Uterus (tissue), 2 donors: Measurements from ENCODE around the gene CREB3L1.

Experiments used
- CTCF ChIP-seq, 4 experiments: fragments of 200-600 bp in 2 of 4; fragments of 450-650 bp in 2 of 4; sonication (generic) in 2 of 4; IDR thresholded peaks; one replicate each; pipeline ENCODE4 v1.5.1; 2016 to 2019; ENCODE audit warnings: antibody characterized with exemption in 4 of 4, mild to moderate bottlenecking in 2 of 4, moderate library complexity in 1 of 4
- POLR2A ChIP-seq, 2 donors: fragments of 450-650 bp; IDR thresholded peaks; one replicate each; pipeline ENCODE4 v1.6.1; 2016; ENCODE audit warnings: antibody characterized with exemption in 2 of 2, mild to moderate bottlenecking in 1 of 2, moderate library complexity in 1 of 2

- no peak for TF ChIP-seq CTCF (IDR thresholded peaks at IDR 0.05)
- TF ChIP-seq POLR2A (IDR thresholded peaks at IDR 0.05), result no peak
These were observed 29.0 kb upstream of the CREB3L1 start for GRCh38 chr11:46248289-46249102.
